Measurements from ENCODE around the gene PUS7.

DNA sequence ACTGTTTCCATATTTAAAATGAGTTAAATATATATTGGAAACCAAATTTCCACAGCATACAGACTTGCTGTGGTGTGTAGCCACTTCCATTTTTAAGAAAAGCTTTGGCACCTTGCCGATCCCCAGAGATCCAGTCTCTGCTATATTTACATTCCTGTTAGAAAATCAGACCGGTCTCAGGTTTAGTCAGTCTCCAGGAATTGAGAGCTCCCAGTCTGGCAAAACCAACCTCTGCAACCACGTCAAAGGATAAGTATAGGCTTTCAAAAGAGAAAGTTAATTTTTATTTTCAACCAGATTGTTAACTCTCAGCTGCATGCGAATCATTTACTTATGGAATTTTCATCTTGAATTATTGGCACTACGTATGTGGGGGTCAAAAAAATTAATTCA lies 28.2 kb downstream of the PUS7 start:
- TF ChIP-seq, protein P1, sequence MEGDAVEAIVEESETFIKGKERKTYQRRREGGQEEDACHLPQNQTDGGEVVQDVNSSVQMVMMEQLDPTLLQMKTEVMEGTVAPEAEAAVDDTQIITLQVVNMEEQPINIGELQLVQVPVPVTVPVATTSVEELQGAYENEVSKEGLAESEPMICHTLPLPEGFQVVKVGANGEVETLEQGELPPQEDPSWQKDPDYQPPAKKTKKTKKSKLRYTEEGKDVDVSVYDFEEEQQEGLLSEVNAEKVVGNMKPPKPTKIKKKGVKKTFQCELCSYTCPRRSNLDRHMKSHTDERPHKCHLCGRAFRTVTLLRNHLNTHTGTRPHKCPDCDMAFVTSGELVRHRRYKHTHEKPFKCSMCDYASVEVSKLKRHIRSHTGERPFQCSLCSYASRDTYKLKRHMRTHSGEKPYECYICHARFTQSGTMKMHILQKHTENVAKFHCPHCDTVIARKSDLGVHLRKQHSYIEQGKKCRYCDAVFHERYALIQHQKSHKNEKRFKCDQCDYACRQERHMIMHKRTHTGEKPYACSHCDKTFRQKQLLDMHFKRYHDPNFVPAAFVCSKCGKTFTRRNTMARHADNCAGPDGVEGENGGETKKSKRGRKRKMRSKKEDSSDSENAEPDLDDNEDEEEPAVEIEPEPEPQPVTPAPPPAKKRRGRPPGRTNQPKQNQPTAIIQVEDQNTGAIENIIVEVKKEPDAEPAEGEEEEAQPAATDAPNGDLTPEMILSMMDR (IDR thresholded peaks at IDR 0.05; ENCODE audit: low read length): no peak
- TF ChIP-seq EZH2 (IDR thresholded peaks at IDR 0.05; ENCODE audit: borderline replicate concordance, low read length): no peak
